HepG2 (cell line): Measurements from ENCODE around the gene PLXNB2. TPM values are rescaled to one million over a fixed set of nuclear protein-coding genes. Genes with fewer than 3 reads are reported as not detected.

Source experiments
- ARNT ChIP-seq: fragments of 450-650 bp; IDR thresholded peaks from 2 replicates; pipeline ENCODE4 v1.6.1; 2017
- CCDC6 ChIP-seq: sonication (generic); formaldehyde crosslinking; IDR thresholded peaks from 2 replicates; pipeline ENCODE4 v1.8.1; 2022; ENCODE audit warnings: mild to moderate bottlenecking, missing genetic modification reagents, moderate library complexity
- ETV5 ChIP-seq: IDR thresholded peaks from 2 replicates; pipeline ENCODE4 v1.6.1; 2018; ENCODE audit warnings: missing biosample characterization, missing genetic modification reagents, inconsistent platforms, borderline replicate concordance
- KAT2B ChIP-seq: fragments of 150-350 bp; IDR thresholded peaks from 2 replicates; pipeline ENCODE4 v1.6.1; 2014; ENCODE audit warnings: low read depth, low read length, borderline replicate concordance
- MBD4 ChIP-seq: IDR thresholded peaks from 2 replicates; pipeline ENCODE4 v1.6.1; 2012; ENCODE audit warnings: low read length, inconsistent platforms, borderline replicate concordance
- NPAS2 ChIP-seq: sonication (generic); formaldehyde crosslinking; IDR thresholded peaks from 2 replicates; pipeline ENCODE4 v1.8.0; 2022; ENCODE audit warnings: mild to moderate bottlenecking, missing genetic modification reagents, borderline replicate concordance
- SP5 ChIP-seq: IDR thresholded peaks from 2 replicates; pipeline ENCODE4 v1.6.1; 2016; ENCODE audit warnings: low read depth, borderline replicate concordance
- TEAD2 ChIP-seq: sonication (generic); formaldehyde crosslinking; IDR thresholded peaks from 2 replicates; pipeline ENCODE4 v1.9.0; 2021; ENCODE audit warnings: missing genetic modification reagents
- YEATS4 ChIP-seq: sonication (generic); formaldehyde crosslinking; IDR thresholded peaks from 2 replicates; pipeline ENCODE4 v1.4.0; 2020; ENCODE audit warnings: missing genetic modification reagents, borderline replicate concordance
- ZNF34 ChIP-seq: sonication (generic); formaldehyde crosslinking; IDR thresholded peaks from 2 replicates; pipeline ENCODE4 v1.4.0; 2020; ENCODE audit warnings: mild to moderate bottlenecking, missing genetic modification reagents, borderline replicate concordance
- ZNF543 ChIP-seq: sonication (generic); formaldehyde crosslinking; IDR thresholded peaks from 2 replicates; pipeline ENCODE4 v1.4.0; 2020; ENCODE audit warnings: mild to moderate bottlenecking, missing genetic modification reagents
- ZNF672 ChIP-seq: sonication (generic); formaldehyde crosslinking; IDR thresholded peaks from 2 replicates; pipeline ENCODE4 v1.8.1; 2022; ENCODE audit warnings: missing genetic modification reagents
- ZNF782 ChIP-seq: sonication (generic); formaldehyde crosslinking; IDR thresholded peaks from 2 replicates; pipeline ENCODE4 v1.4.0; 2020; ENCODE audit warnings: missing genetic modification reagents, mild to moderate bottlenecking, borderline replicate concordance
- ZNF792 ChIP-seq: IDR thresholded peaks from 2 replicates; pipeline ENCODE4 v1.6.1; 2016
- ZNF841 ChIP-seq: sonication (generic); formaldehyde crosslinking; IDR thresholded peaks from 2 replicates; pipeline ENCODE4 v1.8.1; 2023; ENCODE audit warnings: missing genetic modification reagents, borderline replicate concordance
- ZSCAN20 ChIP-seq: sonication (generic); formaldehyde crosslinking; IDR thresholded peaks from 2 replicates; pipeline ENCODE4 v1.4.0; 2020; ENCODE audit warnings: missing genetic modification reagents, mild to moderate bottlenecking, borderline replicate concordance
- ZSCAN25 ChIP-seq: sonication (generic); formaldehyde crosslinking; IDR thresholded peaks from 2 replicates; pipeline ENCODE4 v1.8.0; 2022; ENCODE audit warnings: mild to moderate bottlenecking, missing genetic modification reagents
- polyA plus RNA-seq, 8 experiments: library from polyadenylated mRNA; depleted of rRNA in 3 of 8; stranded (reverse) in 7 of 8; unstranded in 1 of 8; fragments of >200 nt; fragmentation: Illumina TruSeq in 4 of 8; extraction: Trizol in 4 of 8; gene quantifications; 2 replicates each; pipeline versions ENCODE4 v1.2.1 to v1.2.3, GENCODE V29; 2011 to 2016; ENCODE audit warnings: low read depth in 4 of 8, missing spikeins in 1 of 8, mixed read lengths in 1 of 8; ENCODE audit not compliant: insufficient read depth in 1 of 8
- total RNA-seq, 5 experiments: library from RNA; depleted of rRNA; stranded (reverse); fragments of >200 nt; fragmentation: Illumina TruSeq; extraction: Trizol; gene quantifications; 2 replicates each; pipeline ENCODE4 v1.2.3, GENCODE V29; 2016; ENCODE audit warnings: low read depth in 1 of 5
- TF ChIP-seq, protein P1 (sequence below): sonication (generic); formaldehyde crosslinking; IDR thresholded peaks from 2 replicates; pipeline ENCODE4 v1.8.1; 2023; ENCODE audit warnings: mild to moderate bottlenecking, missing genetic modification reagents
- TF ChIP-seq, protein P2 (sequence below): sonication (generic); formaldehyde crosslinking; IDR thresholded peaks from 2 replicates; pipeline ENCODE4 v1.8.0; 2022; ENCODE audit warnings: mild to moderate bottlenecking, missing genetic modification reagents; ENCODE audit not compliant: insufficient replicate concordance
- TF ChIP-seq, protein P3 (sequence below): sonication (generic); formaldehyde crosslinking; IDR thresholded peaks from 2 replicates; pipeline ENCODE4 v1.5.0; 2020; ENCODE audit warnings: missing genetic modification reagents
- TF ChIP-seq, protein P4 (sequence below): sonication (generic); formaldehyde crosslinking; IDR thresholded peaks from 2 replicates; pipeline ENCODE4 v1.4.0; 2020; ENCODE audit warnings: missing genetic modification reagents, borderline replicate concordance
- TF ChIP-seq, protein P5 (sequence below): sonication (generic); formaldehyde crosslinking; IDR thresholded peaks from 2 replicates; pipeline ENCODE4 v1.5.0; 2020; ENCODE audit warnings: mild to moderate bottlenecking, missing genetic modification reagents

Gene PLXNB2
- total and polyA plus RNA-seq, 2 of the 13 experiments (the other 11 are each of a cell fraction or from before 2014, with no cell fraction given), result 32.6 to 68.9 TPM

DNA sequence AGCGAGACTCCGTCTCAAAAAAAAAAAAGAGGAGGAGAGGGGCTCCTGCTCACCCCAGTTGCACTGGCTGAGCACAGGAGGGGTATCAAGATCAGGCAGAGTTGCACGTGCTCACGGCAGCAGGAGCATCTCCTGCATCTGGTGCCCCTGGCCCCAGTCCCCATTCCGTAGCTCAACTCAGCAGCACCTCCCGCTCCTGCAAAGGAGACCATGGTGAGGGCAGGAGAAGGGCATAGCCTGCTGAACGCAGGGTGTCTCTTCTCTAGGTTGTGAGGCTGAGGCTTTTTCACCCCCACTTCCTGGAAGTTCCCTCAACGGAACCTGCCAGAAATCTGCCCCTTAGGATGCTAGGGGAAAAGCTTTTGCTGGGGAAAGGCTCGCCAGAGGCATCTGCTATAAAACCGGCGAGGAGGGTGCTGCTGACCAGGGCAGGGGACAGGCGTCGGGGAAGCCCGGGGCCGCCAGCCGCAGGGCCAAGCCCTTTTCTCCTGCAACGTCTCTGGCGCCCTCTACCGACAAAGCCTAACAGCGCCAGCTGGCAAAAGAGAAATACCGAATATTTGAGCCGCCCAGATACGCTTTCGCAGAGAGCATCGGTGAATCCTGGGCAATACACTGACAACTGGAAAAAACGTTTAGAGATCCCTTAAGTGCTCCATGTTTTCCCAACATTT, 34.7 kb upstream of the PLXNB2 start (continued):
- TF ChIP-seq KAT2B (no peak), YEATS4 (CRISPR knock-in tag) (peak; percentile 50; the same call in 1 of the 2 replicates), CCDC6 (CRISPR knock-in tag) (no peak), ZSCAN25 (peak; percentile 32; the same call in 1 of the 2 replicates), ZNF543 (CRISPR knock-in tag) (no peak), ZNF792 (CRISPR knock-in tag) (no peak), TEAD2 (CRISPR knock-in tag) (no peak), ZSCAN20 (CRISPR knock-in tag) (no peak), ZNF34 (CRISPR knock-in tag) (no peak), ZNF782 (no peak), NPAS2 (CRISPR knock-in tag) (no peak), ARNT (no peak), ETV5 (CRISPR knock-in tag) (peak; percentile 21; the same call in 1 of the 2 replicates), SP5 (CRISPR knock-in tag) (no peak), ZNF841 (CRISPR knock-in tag) (no peak), ZNF672 (CRISPR knock-in tag) (no peak), MBD4 (no peak)
- TF ChIP-seq, protein P1, sequence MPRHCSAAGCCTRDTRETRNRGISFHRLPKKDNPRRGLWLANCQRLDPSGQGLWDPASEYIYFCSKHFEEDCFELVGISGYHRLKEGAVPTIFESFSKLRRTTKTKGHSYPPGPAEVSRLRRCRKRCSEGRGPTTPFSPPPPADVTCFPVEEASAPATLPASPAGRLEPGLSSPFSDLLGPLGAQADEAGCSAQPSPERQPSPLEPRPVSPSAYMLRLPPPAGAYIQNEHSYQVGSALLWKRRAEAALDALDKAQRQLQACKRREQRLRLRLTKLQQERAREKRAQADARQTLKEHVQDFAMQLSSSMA (CRISPR knock-in tag), result no peak
- TF ChIP-seq, protein P2, sequence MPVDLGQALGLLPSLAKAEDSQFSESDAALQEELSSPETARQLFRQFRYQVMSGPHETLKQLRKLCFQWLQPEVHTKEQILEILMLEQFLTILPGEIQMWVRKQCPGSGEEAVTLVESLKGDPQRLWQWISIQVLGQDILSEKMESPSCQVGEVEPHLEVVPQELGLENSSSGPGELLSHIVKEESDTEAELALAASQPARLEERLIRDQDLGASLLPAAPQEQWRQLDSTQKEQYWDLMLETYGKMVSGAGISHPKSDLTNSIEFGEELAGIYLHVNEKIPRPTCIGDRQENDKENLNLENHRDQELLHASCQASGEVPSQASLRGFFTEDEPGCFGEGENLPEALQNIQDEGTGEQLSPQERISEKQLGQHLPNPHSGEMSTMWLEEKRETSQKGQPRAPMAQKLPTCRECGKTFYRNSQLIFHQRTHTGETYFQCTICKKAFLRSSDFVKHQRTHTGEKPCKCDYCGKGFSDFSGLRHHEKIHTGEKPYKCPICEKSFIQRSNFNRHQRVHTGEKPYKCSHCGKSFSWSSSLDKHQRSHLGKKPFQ, result peak; percentile 43
- TF ChIP-seq, protein P3, sequence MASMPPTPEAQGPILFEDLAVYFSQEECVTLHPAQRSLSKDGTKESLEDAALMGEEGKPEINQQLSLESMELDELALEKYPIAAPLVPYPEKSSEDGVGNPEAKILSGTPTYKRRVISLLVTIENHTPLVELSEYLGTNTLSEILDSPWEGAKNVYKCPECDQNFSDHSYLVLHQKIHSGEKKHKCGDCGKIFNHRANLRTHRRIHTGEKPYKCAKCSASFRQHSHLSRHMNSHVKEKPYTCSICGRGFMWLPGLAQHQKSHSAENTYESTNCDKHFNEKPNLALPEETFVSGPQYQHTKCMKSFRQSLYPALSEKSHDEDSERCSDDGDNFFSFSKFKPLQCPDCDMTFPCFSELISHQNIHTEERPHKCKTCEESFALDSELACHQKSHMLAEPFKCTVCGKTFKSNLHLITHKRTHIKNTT, result no peak
- TF ChIP-seq, protein P4, sequence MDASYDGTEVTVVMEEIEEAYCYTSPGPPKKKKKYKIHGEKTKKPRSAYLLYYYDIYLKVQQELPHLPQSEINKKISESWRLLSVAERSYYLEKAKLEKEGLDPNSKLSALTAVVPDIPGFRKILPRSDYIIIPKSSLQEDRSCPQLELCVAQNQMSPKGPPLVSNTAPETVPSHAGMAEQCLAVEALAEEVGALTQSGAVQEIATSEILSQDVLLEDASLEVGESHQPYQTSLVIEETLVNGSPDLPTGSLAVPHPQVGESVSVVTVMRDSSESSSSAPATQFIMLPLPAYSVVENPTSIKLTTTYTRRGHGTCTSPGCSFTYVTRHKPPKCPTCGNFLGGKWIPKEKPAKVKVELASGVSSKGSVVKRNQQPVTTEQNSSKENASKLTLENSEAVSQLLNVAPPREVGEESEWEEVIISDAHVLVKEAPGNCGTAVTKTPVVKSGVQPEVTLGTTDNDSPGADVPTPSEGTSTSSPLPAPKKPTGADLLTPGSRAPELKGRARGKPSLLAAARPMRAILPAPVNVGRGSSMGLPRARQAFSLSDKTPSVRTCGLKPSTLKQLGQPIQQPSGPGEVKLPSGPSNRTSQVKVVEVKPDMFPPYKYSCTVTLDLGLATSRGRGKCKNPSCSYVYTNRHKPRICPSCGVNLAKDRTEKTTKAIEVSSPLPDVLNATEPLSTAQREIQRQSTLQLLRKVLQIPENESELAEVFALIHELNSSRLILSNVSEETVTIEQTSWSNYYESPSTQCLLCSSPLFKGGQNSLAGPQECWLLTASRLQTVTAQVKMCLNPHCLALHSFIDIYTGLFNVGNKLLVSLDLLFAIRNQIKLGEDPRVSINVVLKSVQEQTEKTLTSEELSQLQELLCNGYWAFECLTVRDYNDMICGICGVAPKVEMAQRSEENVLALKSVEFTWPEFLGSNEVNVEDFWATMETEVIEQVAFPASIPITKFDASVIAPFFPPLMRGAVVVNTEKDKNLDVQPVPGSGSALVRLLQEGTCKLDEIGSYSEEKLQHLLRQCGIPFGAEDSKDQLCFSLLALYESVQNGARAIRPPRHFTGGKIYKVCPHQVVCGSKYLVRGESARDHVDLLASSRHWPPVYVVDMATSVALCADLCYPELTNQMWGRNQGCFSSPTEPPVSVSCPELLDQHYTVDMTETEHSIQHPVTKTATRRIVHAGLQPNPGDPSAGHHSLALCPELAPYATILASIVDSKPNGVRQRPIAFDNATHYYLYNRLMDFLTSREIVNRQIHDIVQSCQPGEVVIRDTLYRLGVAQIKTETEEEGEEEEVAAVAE, result no peak
- TF ChIP-seq, protein P5, sequence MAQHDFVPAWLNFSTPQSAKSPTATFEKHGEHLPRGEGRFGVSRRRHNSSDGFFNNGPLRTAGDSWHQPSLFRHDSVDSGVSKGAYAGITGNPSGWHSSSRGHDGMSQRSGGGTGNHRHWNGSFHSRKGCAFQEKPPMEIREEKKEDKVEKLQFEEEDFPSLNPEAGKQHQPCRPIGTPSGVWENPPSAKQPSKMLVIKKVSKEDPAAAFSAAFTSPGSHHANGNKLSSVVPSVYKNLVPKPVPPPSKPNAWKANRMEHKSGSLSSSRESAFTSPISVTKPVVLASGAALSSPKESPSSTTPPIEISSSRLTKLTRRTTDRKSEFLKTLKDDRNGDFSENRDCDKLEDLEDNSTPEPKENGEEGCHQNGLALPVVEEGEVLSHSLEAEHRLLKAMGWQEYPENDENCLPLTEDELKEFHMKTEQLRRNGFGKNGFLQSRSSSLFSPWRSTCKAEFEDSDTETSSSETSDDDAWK (CRISPR knock-in tag), result no peak
